Germinal center (tissue), 1 donor: ENCODE results near the gene DSCAM.

Experiments
- DNase-seq: peaks from one replicate; pipeline ENCODE4 v3.0.0; 2012; ENCODE audit warnings: mixed read lengths, low spot score

Gene DSCAM

DNA sequence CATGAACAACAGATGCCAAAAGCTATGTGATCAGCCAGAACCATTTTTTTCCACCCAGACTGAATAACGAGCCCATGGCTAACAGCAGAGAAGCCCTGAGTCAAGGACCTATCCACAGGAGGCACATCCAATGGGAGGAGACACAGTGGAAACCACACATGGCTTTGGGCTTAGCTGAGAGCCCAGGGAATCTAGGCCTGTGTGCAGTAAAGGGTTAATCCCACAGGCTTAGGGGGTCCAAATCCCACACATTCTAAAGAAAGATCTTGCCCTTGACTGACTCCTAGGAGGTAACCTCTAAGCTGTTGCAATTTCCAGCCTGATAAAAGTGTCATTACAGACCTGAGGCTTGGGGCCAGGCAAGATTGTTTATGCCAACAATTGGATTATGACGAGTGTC, 194.5 kb downstream of the DSCAM start:
- DNase-seq: no peak

DNA sequence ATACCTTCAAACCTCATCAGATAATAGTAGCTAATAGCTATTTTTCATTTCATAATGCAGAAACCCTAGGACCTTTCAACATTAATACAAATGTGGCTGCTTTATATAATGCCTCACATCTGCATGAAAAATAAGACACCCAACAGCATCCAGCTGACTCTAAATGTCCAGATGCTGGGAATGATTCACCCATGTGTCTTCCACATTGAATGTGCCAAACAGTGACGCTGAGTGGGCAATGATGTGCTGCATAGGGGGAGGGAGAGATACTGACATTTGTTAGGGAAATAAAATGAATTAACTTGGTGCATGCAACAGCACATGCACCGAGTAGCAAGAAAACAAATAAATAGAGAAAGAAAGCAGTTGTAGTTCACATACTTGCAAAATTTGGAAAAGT, 199.3 kb downstream of the DSCAM start:
- no peak for DNase-seq

DNA sequence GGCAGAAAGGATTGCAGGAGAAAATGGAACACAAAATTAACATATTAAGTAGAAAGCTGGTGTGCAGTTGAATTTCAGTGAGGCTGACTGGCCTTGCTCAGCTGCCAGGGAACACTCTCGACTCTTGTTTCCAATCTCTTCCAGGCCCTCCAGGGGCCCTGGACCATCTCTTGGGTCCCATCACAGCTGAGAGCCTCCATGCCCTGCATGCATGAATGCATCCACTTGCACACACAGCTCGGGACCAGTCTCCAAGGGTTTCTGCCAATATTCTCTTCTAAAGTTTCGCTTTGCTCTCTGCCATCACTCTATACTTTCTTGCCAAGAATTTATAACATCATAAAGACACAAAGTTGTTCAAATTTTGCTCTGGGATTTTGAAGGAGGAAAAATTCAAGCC, 200.3 kb downstream of the DSCAM start:
- DNase-seq: no peak

DNA sequence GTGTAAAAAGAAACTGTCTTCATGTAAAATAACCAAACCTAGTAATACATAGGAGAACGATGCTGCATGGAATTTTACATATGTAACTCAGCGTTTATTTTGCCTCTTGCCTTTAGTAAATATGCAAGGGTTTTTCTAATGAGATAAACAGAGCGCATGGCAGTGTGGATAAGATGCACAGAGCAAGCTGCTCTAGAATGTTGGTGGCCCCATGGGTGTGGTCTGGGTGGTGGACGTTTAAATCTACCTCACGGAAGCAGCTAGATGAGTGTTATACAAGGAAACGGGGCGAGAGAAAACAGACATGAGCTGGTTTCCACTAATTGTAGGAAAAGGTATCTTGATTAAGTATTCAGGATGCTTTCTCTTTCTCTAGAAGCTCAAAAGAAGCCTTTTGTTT, 205.9 kb downstream of the DSCAM start:
- DNase-seq: no peak

DNA sequence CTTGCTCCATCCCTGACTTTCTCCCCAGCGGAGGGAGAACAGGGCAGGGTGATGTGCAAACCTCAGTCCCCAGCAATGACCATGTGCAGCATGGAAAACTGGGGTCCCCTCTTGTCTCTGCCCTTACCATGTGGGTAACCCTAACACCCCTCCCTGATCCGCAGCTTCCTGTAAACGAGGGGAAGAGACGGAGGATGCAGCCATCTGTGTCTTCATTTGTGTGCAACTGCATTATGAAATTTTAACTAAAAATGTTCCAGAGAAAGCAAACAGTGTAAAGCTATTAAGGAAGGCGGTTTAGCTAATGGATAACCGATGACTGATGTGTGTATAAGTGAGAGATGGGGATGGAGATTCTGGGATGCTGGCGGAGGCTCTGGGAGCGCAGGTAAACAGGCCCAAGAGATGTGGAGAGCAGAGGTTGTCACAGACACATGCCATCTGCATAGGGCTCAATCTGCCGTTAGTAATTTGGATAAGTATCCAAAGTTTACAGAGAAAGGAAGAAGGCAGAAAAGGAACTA, 206.6 kb downstream of the DSCAM start:
- no peak for DNase-seq

DNA sequence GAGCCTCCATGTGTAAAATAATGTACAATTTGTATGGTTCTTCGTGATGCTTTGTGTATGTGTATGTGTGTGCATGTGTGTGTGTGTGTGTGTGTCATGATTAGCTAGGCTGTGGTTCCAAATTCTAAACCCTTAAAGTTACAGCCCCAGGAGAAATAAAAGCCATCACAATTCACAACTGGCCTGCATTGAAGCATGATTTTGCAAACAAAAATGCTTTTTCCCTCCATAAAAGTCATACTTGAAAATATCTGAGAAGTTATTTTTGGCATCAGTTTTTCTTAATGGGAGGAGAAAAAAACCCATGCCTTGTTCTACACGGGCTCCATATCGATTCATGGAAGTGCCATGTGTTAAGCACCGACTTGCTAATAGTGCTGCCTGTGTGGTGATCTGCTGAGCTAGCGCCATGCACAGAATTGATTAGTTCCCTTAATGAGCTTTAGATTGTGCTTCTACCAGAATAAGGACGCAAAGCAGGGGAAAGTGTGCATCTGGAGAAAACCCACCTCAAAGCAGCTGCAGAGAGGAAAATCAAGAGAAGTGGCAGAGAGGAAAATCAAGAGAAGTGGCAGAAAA, 207.3 kb downstream of the DSCAM start:
- DNase-seq: no peak

DNA sequence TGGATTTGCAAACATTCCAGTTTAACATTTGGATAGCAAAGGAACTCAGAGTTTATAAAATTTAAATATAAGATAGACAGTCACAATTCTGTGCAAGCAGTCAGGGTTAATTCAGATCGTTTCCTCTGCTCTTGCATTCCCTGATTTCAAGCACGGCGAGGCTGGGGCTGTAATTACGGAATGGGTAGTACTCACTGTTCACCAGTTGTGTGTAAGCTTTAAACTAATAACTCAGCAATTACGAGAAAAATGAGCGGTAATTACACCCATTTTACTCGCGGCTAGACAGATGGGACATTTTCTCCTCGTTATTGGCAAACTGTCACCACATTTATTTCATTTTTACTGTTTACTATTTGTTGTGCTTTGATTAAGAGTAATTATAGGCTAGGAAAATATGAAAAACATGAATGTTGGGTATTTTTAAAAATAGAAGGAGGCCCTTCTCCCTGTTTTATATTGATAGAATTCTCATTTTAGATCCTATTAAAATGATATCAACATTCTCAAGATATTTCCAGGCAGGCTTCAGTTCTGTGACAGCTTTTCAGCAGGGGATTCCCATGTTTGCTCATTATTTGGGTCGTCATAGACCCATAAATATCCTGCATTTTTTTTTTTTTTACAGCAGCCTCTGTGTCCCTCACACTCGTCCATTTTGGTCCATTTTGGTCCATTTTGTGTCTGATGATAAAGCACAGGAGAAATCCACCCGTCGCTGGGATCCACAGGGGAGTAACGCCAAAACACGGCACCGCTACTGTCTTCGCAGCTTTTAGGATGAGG, 208.3 kb downstream of the DSCAM start:
- no peak for DNase-seq

DNA sequence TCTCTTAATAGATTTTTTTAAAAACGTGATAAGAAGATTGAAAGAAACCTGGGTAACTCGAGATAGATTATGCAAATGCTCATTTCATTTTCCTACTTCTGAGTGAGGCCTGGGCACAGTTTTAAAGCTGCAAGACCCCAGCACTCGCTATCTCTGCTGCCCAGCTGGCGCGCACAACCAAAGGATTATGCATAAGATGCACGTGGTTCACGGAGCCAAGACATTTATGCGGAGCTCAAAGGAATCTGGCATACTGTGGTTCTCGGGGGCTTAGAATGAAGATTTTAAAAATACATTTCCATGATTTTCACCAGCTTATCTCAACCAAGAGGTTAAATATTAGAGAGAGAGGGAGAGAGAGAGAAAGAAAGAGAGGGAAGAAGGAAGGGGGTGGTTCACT, 210.9 kb downstream of the DSCAM start:
- DNase-seq: no peak

DNA sequence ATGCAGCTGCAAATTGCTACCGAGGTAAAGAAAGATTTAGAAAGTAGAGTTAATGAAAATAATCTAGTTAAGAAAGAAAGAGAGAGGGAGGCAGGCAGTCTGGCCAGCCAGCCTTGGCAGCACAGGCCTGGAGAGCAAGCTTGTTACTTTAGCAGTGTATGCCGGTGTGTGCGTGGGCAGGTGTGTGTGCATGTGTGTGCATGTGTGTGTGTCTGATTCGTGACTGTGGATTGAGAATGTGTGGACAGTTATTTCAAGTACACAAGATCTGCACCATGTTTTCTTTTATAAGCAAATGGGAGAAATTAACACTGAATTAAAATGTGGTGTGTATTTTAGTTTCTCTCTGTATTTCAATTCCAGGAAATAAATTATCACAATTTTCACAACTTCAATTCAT, 211.6 kb downstream of the DSCAM start:
- no peak for DNase-seq

DNA sequence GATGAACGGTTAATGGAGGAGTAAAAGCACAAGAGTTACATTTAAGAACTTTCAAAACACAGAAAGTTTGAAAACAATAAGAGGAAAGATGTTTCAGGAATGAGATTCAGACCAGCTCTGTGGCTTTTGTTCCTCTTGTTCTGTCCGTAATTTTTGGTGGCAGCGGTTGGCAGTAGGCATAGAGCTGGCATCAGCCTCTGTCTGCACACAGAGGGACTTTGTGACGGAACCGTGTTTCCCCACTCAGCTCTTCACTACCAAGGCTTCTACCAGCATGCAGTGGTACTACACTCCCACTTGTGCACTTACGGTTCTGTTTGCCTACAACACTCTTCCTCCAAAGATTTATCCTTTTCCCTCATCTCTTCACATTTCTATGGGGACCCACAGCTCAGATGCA, 212.8 kb downstream of the DSCAM start:
- DNase-seq: no peak

DNA sequence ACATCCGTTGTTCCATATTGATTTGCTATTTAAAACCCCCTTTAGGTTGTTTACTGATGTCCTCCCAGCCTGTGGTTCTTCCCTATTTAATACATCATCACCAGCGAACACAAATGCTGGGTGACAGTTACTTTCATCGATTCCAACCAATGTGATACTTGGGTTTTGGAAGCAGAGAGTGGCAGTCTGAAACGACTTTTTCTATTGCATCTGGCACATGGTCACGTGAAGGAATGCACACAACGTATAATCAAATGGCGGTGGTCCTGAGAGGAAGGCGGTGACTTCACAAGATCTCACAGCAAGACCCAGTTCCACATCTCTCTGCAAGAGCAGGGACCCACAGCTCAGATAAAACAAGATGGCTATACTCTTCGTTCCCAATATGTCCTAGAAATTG, 213.9 kb downstream of the DSCAM start:
- no peak for DNase-seq

DNA sequence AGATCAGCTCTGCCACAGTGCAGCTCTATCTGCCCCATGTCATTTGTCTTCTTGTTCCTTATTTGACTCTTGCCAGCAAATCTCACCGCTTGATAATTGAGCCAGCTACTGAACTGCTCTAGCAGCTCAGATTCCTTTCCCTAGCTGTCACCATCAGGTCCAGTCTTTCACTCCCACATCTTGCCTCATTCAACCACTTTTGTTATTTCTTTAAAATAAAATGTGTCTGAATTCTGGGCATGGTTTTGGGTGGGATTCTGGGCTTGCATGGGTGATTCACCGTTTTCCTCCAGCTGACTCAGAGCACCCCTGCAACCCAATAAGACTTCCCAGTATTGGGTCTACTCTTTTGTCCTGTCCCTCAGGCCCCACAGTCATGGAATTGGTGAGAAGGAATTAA, 215.7 kb downstream of the DSCAM start:
- DNase-seq: no peak

DNA sequence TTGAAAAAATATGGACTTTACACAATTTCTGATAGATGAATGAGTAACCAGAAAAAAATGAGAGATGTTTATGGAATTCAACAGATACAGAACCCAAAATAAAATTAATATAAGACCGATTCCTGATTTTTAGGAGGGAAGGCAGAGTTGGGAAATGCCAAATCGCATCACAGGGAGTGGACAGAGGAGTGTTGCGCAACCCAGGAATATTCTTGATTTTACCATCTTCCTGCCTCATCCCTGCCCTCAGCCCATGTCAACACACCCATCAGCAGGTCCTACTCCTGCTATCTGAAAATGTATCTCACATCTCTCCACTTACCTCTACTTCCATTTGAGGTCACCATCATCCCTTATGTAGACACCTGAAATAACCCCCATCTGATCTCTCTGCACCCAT, 221.0 kb downstream of the DSCAM start:
- no peak for DNase-seq

DNA sequence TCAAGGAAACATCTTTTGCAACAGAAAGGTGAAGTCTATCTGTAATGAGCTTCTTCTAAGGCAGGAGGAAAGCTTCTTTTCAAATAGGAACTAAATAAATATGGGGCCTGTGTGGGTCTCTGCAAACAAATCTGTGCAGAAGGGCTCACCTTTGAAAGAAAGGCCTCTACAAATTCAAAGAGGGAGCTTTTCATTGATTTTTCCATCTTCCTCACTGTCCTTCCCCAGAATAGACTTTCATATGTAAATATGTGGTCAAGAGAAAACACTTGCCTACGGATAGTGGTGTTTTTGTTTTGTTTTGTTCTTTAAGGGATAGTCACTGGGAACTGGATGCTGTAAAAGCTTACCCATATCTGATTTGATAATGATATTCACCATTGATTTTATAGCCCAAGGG, 223.4 kb downstream of the DSCAM start:
- DNase-seq: no peak

DNA sequence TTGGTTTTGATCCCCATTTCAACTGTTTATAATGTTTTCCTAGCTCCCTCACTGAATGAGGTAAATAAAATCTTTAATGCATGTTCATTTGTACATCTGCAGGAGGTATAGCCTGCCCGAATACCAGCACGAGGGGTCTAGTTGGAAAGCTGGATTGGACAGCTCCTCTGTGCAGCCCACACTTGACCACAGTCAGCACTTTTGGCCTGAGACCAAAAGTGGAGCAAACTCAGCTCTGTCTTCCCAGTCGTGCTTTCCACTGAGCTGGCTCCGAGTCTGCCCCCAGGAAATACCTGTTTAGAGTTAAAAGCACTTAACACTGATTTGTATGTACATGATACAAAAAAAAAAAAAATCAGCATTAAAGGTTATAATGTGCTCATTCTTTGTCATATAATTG, 224.4 kb downstream of the DSCAM start:
- no peak for DNase-seq

DNA sequence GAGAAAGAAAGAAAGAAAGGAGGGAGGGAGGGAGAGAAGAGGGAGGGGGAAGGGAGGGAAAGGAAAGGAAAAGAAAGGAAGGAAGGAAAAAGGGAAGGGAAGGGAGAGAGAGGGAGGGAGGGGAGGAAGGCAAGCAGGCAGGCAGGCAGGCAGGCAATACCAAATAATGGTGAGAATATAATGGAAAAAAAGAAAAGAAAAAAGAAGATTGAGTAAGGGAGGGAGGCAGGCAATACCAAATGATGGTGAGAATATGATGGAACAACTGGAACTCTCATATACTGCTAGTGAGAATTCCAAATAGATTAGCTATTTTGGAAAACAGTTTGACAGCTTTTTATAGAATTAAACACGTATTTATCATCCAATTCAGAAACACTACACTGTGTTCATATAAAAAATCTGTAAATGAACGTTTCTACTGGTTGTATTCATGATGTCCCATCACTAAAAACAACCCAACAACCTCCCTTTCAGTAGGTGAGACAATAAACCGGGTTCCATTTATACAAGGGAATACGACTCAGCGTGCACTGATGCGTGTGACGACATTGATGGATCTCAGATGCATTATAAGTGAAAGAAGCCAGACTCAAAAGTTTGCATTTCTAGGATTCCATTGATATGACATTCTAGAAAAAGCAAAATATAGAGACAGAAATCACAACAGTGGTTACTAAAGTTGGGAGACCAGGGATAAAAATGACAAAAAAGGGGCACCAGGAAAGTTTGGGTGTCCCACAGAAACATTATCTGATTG, 226.4 kb downstream of the DSCAM start:
- DNase-seq: no peak

DNA sequence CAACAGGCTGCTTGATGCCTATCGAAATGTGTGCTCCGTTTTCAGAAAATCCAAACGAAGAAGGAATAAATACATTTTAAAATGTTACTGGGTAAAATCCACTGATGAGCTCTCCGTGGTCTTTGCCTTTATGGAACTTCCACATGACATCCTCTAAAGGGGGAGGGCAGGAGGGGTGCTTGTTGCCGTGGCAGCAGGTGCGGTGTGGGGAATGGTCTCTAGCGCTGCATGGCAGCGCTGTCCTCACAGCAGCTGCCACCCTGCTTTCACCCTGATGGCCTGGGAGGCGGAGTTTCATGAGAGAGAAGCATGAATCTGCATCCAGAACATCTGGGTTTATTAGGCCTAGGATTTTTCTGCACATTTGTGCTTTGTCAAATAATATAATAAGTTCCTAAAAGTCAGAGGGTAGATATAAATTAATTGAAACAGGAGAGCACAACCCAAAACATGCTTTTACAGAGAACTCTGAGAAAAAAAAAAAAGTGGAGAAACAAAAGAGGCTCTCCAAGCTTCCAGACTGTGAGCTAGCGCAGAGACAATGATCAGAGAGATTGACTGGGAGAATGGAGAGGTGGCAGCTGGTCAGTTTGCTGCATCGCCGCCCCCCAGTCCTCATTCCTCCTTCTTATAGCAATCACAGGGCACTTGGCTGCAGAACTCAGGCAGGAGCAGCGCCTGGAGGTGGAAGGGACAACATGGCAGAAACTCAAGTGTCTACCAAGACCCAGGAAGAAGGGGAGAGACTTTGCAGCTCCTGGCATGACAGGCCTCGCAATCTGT, 228.6 kb downstream of the DSCAM start:
- DNase-seq: no peak

DNA sequence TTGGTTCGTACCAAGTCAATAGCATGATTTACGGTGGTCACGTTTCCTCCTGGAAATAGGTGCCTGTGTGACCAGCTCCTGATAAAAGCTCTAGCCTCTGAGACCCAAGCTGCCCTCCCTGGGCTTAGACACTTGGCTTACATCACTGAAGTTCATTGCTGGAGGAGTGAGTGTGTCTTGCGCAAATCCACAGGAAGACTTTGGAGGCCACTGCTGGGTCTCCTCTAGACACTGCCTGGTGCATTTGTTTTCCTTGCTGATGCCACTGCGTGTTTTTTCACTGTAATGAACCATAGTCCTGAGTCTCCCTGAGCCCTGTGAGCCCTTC, 230.6 kb downstream of the DSCAM start:
- DNase-seq: no peak

DNA sequence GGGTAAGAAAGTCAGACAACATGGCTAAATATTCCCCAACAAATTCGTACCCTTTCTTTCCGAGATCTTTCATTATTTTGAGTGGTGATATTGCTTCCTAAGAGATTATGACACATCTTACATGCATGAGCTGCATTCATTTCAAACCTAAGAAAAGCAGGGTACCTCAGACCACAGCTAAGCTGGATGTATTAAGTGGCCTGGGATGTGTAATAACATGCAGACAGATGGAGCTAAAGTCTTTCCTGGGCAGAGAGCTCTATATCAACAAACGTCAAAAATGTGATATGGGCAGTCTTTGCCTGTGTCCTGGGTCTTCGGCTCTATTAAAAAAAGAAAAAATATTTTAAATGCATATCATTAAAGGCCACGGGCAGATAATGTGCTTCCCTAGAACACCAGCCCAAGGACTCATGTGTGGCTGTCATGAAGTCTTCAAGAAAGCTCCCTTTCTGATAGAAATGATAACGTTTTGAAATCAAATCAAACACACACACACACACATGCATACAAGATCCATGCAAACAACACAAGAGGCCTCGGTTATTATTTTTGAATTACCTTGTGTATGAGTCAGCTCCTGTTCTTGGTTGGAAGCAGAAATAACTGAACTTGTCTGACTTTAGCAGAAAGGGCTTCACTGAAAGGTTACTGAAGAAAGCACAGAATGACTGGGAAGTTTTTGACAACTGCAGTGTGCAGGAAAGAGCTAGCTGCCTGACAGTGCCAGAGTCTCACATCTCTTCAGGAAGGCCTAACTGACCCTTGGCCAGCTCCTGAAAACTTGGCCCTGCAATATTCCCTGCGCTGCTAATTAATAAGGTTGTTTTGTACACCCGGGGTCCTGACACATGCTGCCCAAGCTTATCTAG, 231.2 kb downstream of the DSCAM start:
- DNase-seq: no peak

DNA sequence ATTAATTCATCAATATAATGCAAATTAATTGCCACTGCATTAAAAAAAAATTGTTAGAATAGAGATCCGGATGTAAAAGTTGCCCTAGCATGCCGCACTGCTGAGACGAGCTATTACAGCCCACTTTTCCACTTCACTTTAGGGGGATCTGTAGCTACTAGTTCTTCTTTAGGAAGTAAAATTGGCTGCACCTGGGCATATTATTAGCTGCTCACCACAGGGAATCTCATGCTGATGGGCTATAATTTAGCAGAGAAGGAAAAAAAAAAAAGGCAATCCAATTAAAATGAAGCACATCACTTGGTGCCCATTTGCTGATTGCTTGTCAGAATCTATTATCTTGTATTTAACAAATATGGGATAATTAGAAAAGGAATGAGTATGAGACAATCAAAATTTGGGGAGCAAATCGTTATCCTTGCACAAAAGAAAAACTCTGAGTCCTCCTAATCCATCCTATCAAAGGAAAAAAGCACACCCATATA, 233.4 kb downstream of the DSCAM start:
- DNase-seq: no peak

DNA sequence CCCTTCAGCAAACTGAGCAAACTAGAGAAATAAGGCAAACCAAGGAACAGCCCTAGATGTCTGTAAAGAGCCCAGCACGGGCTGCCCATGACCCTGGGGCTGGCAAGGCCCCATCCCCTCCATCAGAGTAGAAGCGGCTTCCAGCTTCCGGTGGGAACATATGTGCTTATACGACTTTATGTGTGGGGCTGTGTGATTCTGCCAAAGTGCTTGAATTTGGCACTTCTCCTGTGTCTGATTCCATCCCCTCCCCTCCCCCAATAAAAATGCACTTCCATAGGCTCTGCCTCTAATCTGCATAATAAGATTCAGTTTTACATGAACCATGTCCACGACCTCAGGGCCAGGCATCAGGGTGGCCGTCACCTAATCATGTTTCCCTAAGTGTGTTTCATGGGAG, 236.6 kb downstream of the DSCAM start:
- no peak for DNase-seq
